Karpas-422 (cell line): Measurements from ENCODE around the gene KIR2DL3. TPM values are rescaled to one million over a fixed set of nuclear protein-coding genes. Genes with fewer than 3 reads are reported as not detected.
"Not testable (repeated sequence)": the region's sequence is repeated elsewhere in the genome, so short reads cannot be mapped to it uniquely, and the experiment has no call there.

Source experiments
- DNase-seq: peaks from one replicate; pipeline ENCODE4 v3.0.0-alpha.2; 2015
- H2AFZ ChIP-seq: fragments of 200-600 bp; sonication (generic); 2 replicates; pipeline ENCODE4 v1.6.1; 2014; ENCODE audit warnings: antibody characterized with exemption, low read length, mixed read lengths
- H3K27ac ChIP-seq: fragments of 200-600 bp; sonication (generic); 2 replicates; pipeline ENCODE4 v1.5.1; 2014; ENCODE audit warnings: mild to moderate bottlenecking, low read length, moderate library complexity
- H3K27me3 ChIP-seq: fragments of 200-600 bp; sonication (generic); 2 replicates; pipeline ENCODE4 v1.6.1; 2014; ENCODE audit warnings: low read length, mixed read lengths
- H3K36me3 ChIP-seq: fragments of 200-600 bp; sonication (generic); 2 replicates; pipeline ENCODE4 v1.6.1; 2014; ENCODE audit warnings: low read length, mixed read lengths; ENCODE audit not compliant: insufficient read depth
- H3K4me1 ChIP-seq: fragments of 200-600 bp; sonication (generic); 2 replicates; pipeline ENCODE4 v1.6.1; 2014; ENCODE audit warnings: mild to moderate bottlenecking, low read length, mixed read lengths
- H3K4me2 ChIP-seq: fragments of 200-600 bp; sonication (generic); 2 replicates; pipeline ENCODE4 v1.6.1; 2014; ENCODE audit warnings: low read length, low read depth, mild to moderate bottlenecking; ENCODE audit not compliant: poor library complexity, severe bottlenecking
- H3K4me3 ChIP-seq: fragments of 200-600 bp; sonication (generic); 2 replicates; pipeline ENCODE4 v1.5.1; 2014; ENCODE audit warnings: mild to moderate bottlenecking, antibody characterized with exemption, low read length, mixed read lengths
- H3K79me2 ChIP-seq: fragments of 200-600 bp; sonication (generic); 2 replicates; pipeline ENCODE4 v1.6.1; 2014; ENCODE audit warnings: mild to moderate bottlenecking, low read length, mixed read lengths
- H3K9ac ChIP-seq: fragments of 200-600 bp; sonication (generic); 2 replicates; pipeline ENCODE4 v1.6.0; 2014; ENCODE audit warnings: low read length
- H3K9me2 ChIP-seq: fragments of 200-600 bp; sonication (generic), shearing (Covaris generic); replicated peaks from 2 replicates; pipeline ENCODE4 v1.6.0; 2014; ENCODE audit warnings: mild to moderate bottlenecking, low read length, moderate library complexity; ENCODE audit not compliant: insufficient read depth
- H3K9me3 ChIP-seq: fragments of 300-700, 200-600 bp; sonication (generic); 2 replicates; pipeline ENCODE4 v1.6.1; 2014; ENCODE audit warnings: low read length, mixed read lengths
- H4K20me1 ChIP-seq: fragments of 200-600 bp; sonication (generic); 2 replicates; pipeline ENCODE4 v1.6.1; 2014; ENCODE audit warnings: mild to moderate bottlenecking, antibody characterized with exemption, low read length, low read depth; ENCODE audit not compliant: insufficient read depth
- total RNA-seq: library from RNA; depleted of rRNA; stranded (reverse); fragments of >200 nt; shearing (Covaris generic); gene quantifications from 2 replicates; pipeline ENCODE4 v1.2.3, GENCODE V29; 2014; ENCODE audit warnings: low replicate concordance

The KIR2DL3 gene
- total RNA-seq, 1 experiment from 2014 or later, result not detected

GRCh38 chr19:54771018-54771960 lies 33.0 kb downstream of the KIR2DL3 start:
- not testable (repeated sequence) for H3K4me1 ChIP-seq, H3K27me3 ChIP-seq, H3K9ac ChIP-seq, H3K4me2 ChIP-seq, H2AFZ ChIP-seq, H3K9me3 ChIP-seq, H3K4me3 ChIP-seq, H3K79me2 ChIP-seq, H4K20me1 ChIP-seq, DNase-seq, H3K27ac ChIP-seq, H3K36me3 ChIP-seq, H3K9me2 ChIP-seq

- not testable (repeated sequence) for H3K4me2 ChIP-seq, H3K9me2 ChIP-seq, H3K9ac ChIP-seq, H3K9me3 ChIP-seq, H3K27ac ChIP-seq, H3K4me1 ChIP-seq, DNase-seq, H2AFZ ChIP-seq, H3K4me3 ChIP-seq, H3K79me2 ChIP-seq, H3K36me3 ChIP-seq, H3K27me3 ChIP-seq, H4K20me1 ChIP-seq
These were observed 34.4 kb downstream of the KIR2DL3 start for GRCh38 chr19:54772666-54773065.

GRCh38 chr19:54775095-54775815 lies 36.9 kb downstream of the KIR2DL3 start:
- not testable (repeated sequence) for H3K9ac ChIP-seq, H3K27me3 ChIP-seq, H3K36me3 ChIP-seq, H3K27ac ChIP-seq, H3K4me2 ChIP-seq, H3K4me1 ChIP-seq, H3K4me3 ChIP-seq, H3K79me2 ChIP-seq, H3K9me2 ChIP-seq, H3K9me3 ChIP-seq, DNase-seq, H4K20me1 ChIP-seq, H2AFZ ChIP-seq

- H3K36me3 ChIP-seq, H3K4me2 ChIP-seq, H3K9me3 ChIP-seq, H3K9me2 ChIP-seq, H2AFZ ChIP-seq, H4K20me1 ChIP-seq, H3K27ac ChIP-seq, H3K9ac ChIP-seq, H3K79me2 ChIP-seq, H3K4me1 ChIP-seq, H3K4me3 ChIP-seq, DNase-seq, H3K27me3 ChIP-seq: not testable (repeated sequence)
These were observed 37.5 kb downstream of the KIR2DL3 start for GRCh38 chr19:54775830-54776229.

GRCh38 chr19:54777851-54778250 lies 39.5 kb downstream of the KIR2DL3 start:
- not testable (repeated sequence) for H4K20me1 ChIP-seq, H3K79me2 ChIP-seq, H3K36me3 ChIP-seq, H2AFZ ChIP-seq, H3K4me2 ChIP-seq, H3K27me3 ChIP-seq, H3K9me2 ChIP-seq, H3K4me1 ChIP-seq, DNase-seq, H3K9me3 ChIP-seq, H3K27ac ChIP-seq, H3K9ac ChIP-seq, H3K4me3 ChIP-seq

GRCh38 chr19:54778896-54779295 lies 40.6 kb downstream of the KIR2DL3 start:
- not testable (repeated sequence) for H3K36me3 ChIP-seq, H3K9me3 ChIP-seq, H3K4me2 ChIP-seq, H3K9me2 ChIP-seq, H3K79me2 ChIP-seq, H3K27me3 ChIP-seq, H3K4me1 ChIP-seq, H4K20me1 ChIP-seq, H3K9ac ChIP-seq, H3K27ac ChIP-seq, H3K4me3 ChIP-seq, DNase-seq, H2AFZ ChIP-seq

GRCh38 chr19:54782916-54783315 lies 44.6 kb downstream of the KIR2DL3 start:
- H3K9me3 ChIP-seq, H3K4me3 ChIP-seq, H3K27ac ChIP-seq, H3K4me1 ChIP-seq, DNase-seq, H3K36me3 ChIP-seq, H3K4me2 ChIP-seq, H3K79me2 ChIP-seq, H2AFZ ChIP-seq, H3K9ac ChIP-seq, H3K9me2 ChIP-seq, H3K27me3 ChIP-seq, H4K20me1 ChIP-seq: not testable (repeated sequence)

GRCh38 chr19:54786091-54786723 lies 47.9 kb downstream of the KIR2DL3 start:
- DNase-seq, H3K36me3 ChIP-seq, H3K9ac ChIP-seq, H3K27me3 ChIP-seq, H3K27ac ChIP-seq, H3K4me1 ChIP-seq, H3K79me2 ChIP-seq, H3K9me2 ChIP-seq, H2AFZ ChIP-seq, H3K4me3 ChIP-seq, H4K20me1 ChIP-seq, H3K4me2 ChIP-seq, H3K9me3 ChIP-seq: not testable (repeated sequence)
